GM12878 (cell line): ENCODE data around the gene SHISA6. TPM values are rescaled to one million over a fixed set of nuclear protein-coding genes. Genes with fewer than 3 reads are reported as not detected.

ENCODE experiments used
- ATAC-seq: fragments of 200-7000 bp; cut with Tn5 transposase; 3 replicates; pipeline ENCODE4 v1.9.1; 2020; ENCODE audit warnings: mild to moderate bottlenecking, moderate library complexity
- BruUV-seq: library from RNA; stranded (reverse); fragments of 400-500 nt; replicated peaks from 2 replicates; lab custom pipeline; 2021; lab: Mats Ljungman, UMichigan
- CTCF ChIA-PET: fragments of 300-600 bp; sonication (Branson Sonifier 250); formaldehyde crosslinking; extraction: SDS; loops from one replicate; lab custom pipeline; 2021; ENCODE audit warnings: inconsistent platforms; lab: Yijun Ruan, JAX
- POLR2A ChIA-PET: fragments of 350-600 bp; formaldehyde crosslinking; extraction: SDS; loops from one replicate; lab custom pipeline; 2021; ENCODE audit warnings: inconsistent platforms; lab: Charles Lee
- RAD21 ChIA-PET: fragments of 300-600 bp; sonication (Branson Sonifier 250); formaldehyde crosslinking; loops from one replicate; lab custom pipeline; 2023; ENCODE audit warnings: antibody characterized with exemption; ENCODE audit not compliant: unreplicated experiment; lab: Charles Lee
- SMC1A ChIA-PET: fragments of 300-600 bp; sonication (Branson Sonifier 250); formaldehyde crosslinking; loops from one replicate; lab custom pipeline; 2023; ENCODE audit not compliant: unreplicated experiment, uncharacterized antibody; lab: Charles Lee
- DNase-seq: peaks from one replicate; pipeline ENCODE4 v3.0.0-alpha.2; 2011; ENCODE audit warnings: low read depth, low spot score
- FAIRE-seq: peaks from 3 replicates; lab custom pipeline; 2011; peaks lifted over from hg19 to GRCh38; lab: Jason Lieb, UNC
- H2AFZ ChIP-seq: 2 replicates; pipeline ENCODE4 v1.6.0; 2011; ENCODE audit warnings: low read depth, low read length, control low read depth; ENCODE audit not compliant: control insufficient read depth
- H3K27ac ChIP-seq: 2 replicates; pipeline ENCODE4 v1.5.1; 2011; ENCODE audit warnings: control low read depth; ENCODE audit not compliant: control insufficient read depth, insufficient read depth
- H3K27me3 ChIP-seq, 2 experiments: replicated peaks in 1 of 2; 2 replicates each; pipeline versions ENCODE4 v1.6.0 to v1.6.1; 2011; ENCODE audit warnings: low read length in 1 of 2; ENCODE audit not compliant: control insufficient read depth in 2 of 2, insufficient read depth in 2 of 2
- H3K36me3 ChIP-seq, 2 experiments: 2 replicates each; pipeline ENCODE4 v1.5.1; 2011; ENCODE audit warnings: low read length in 1 of 2; ENCODE audit not compliant: control insufficient read depth in 2 of 2, insufficient read depth in 2 of 2
- H3K4me1 ChIP-seq: 2 replicates; pipeline ENCODE4 v1.6.1; 2011; ENCODE audit warnings: mild to moderate bottlenecking, low read length, moderate library complexity, mixed read lengths; ENCODE audit not compliant: control insufficient read depth, insufficient read depth
- H3K4me2 ChIP-seq: 2 replicates; pipeline ENCODE4 v1.6.0; 2011; ENCODE audit warnings: control low read depth; ENCODE audit not compliant: control insufficient read depth, insufficient read depth
- H3K4me3 ChIP-seq: fragments of 200-600 bp; sonication (generic); 2 replicates; pipeline ENCODE4 v1.5.1; 2016
- H3K79me2 ChIP-seq: 2 replicates; pipeline ENCODE4 v1.6.0; 2011; ENCODE audit warnings: low read length; ENCODE audit not compliant: control insufficient read depth, insufficient read depth
- H3K9ac ChIP-seq: 2 replicates; pipeline ENCODE4 v1.8.0; 2011; ENCODE audit warnings: low read length, control low read depth, mixed read lengths; ENCODE audit not compliant: control insufficient read depth, insufficient read depth
- H3K9me3 ChIP-seq: replicated peaks from 3 replicates; pipeline ENCODE4 v1.5.1; 2011; ENCODE audit warnings: mild to moderate bottlenecking, low read length; ENCODE audit not compliant: control insufficient read depth, insufficient read depth
- H4K20me1 ChIP-seq: 2 replicates; pipeline ENCODE4 v1.6.0; 2011; ENCODE audit not compliant: control insufficient read depth, insufficient read depth
- EGR1 ChIP-seq, 2 experiments: IDR thresholded peaks; 1 replicate in 1 of 2; 2 replicates in 1 of 2; pipeline ENCODE4 v1.6.1; 2011 to 2012; ENCODE audit warnings: low read depth in 2 of 2, low read length in 2 of 2, borderline replicate concordance in 1 of 2, mild to moderate bottlenecking in 1 of 2, moderate library complexity in 1 of 2
- ESRRA ChIP-seq: IDR thresholded peaks from 2 replicates; pipeline ENCODE4 v1.6.1; 2012; ENCODE audit warnings: mild to moderate bottlenecking, low read length, improper control_type of control experiment
- FOXM1 ChIP-seq: IDR thresholded peaks from 2 replicates; pipeline ENCODE4 v1.6.1; 2012; ENCODE audit warnings: low read depth, mild to moderate bottlenecking, inconsistent platforms, low read length, moderate library complexity
- JUNB ChIP-seq: IDR thresholded peaks from 2 replicates; pipeline ENCODE4 v1.6.1; 2016; ENCODE audit warnings: antibody characterized with exemption, mild to moderate bottlenecking
- MAX ChIP-seq: IDR thresholded peaks from 2 replicates; pipeline ENCODE4 v1.6.1; 2012; ENCODE audit warnings: low read depth, low read length, improper control_type of control experiment
- MLLT1 ChIP-seq: fragments of 450-650 bp; IDR thresholded peaks from 2 replicates; pipeline ENCODE4 v1.6.1; 2016; ENCODE audit warnings: mild to moderate bottlenecking
- MTA2 ChIP-seq: fragments of 450-650 bp; IDR thresholded peaks from 2 replicates; pipeline ENCODE4 v1.6.1; 2016; ENCODE audit warnings: low read depth, mild to moderate bottlenecking, moderate library complexity
- NR2C1 ChIP-seq: fragments of 450-650 bp; IDR thresholded peaks from 2 replicates; pipeline ENCODE4 v1.6.1; 2017; ENCODE audit warnings: antibody characterized with exemption, mild to moderate bottlenecking, moderate library complexity
- POLR2AphosphoS5 ChIP-seq: IDR thresholded peaks from 2 replicates; pipeline ENCODE4 v1.6.1; 2011; ENCODE audit warnings: mild to moderate bottlenecking, low read length, inconsistent platforms
- RCOR1 ChIP-seq: conservative IDR thresholded peaks from 2 replicates; pipeline ENCODE4 v1.6.1; 2012; ENCODE audit warnings: low read depth, low read length, improper control_type of control experiment
- SMC3 ChIP-seq: IDR thresholded peaks from 2 replicates; pipeline ENCODE4 v1.6.1; 2011; ENCODE audit warnings: low read length, improper control_type of control experiment, borderline replicate concordance
- SUPT20H ChIP-seq: IDR thresholded peaks from 2 replicates; pipeline ENCODE4 v1.6.1; 2011; ENCODE audit warnings: low read depth, mild to moderate bottlenecking, low read length, moderate library complexity, borderline replicate concordance; ENCODE audit not compliant: control insufficient read depth
- ZNF217 ChIP-seq: fragments of 450-650 bp; IDR thresholded peaks from 2 replicates; pipeline ENCODE4 v1.6.1; 2017; ENCODE audit warnings: antibody characterized with exemption, mild to moderate bottlenecking
- ZNF592 ChIP-seq: fragments of 450-650 bp; IDR thresholded peaks from 2 replicates; pipeline ENCODE4 v1.6.1; 2017; ENCODE audit warnings: mild to moderate bottlenecking, moderate library complexity
- WGBS: methylation state at CpG from one replicate; pipeline ENCODE4 v1.1.6; 2016; ENCODE audit warnings: low lambda C conversion rate; ENCODE audit not compliant: insufficient replicate concordance, insufficient coverage; ENCODE audit errors: missing lambda C conversion rate; 5-methylcytosine and 5-hydroxymethylcytosine counted together
- in situ Hi-C: fragments of 300-500 bp; cut with MboI; formaldehyde crosslinking; loops from 9 replicates; pipeline ENCODE4 v1.14.3; 2018; ENCODE audit warnings: mixed read lengths
- intact Hi-C: fragments of 100-400 bp; cut with micrococcal nuclease; formaldehyde crosslinking; loops from one replicate; pipeline ENCODE4 v1.14.2; 2022; ENCODE audit not compliant: unreplicated experiment
- polyA plus RNA-seq, 11 experiments: library from polyadenylated mRNA; depleted of rRNA in 4 of 11; unstranded in 6 of 11; stranded (reverse) in 5 of 11; fragments of >200 nt; fragmentation: Nextera tagmentation in 4 of 11; fragmentation: Illumina TruSeq in 1 of 11; extraction: Ambion mirVana in 4 of 11; extraction: Trizol in 1 of 11; gene quantifications; 1 replicate in 1 of 11; 2 replicates in 10 of 11; pipeline versions ENCODE4 v1.2.1 to v1.2.3, GENCODE V29; 2011 to 2016; ENCODE audit warnings: inconsistent platforms in 2 of 11, missing spikeins in 2 of 11, low read depth in 1 of 11
- total RNA-seq, 4 experiments: library from RNA; depleted of rRNA in 3 of 4; stranded (reverse); fragments of >200 nt in 3 of 4; fragmentation: Illumina TruSeq in 1 of 4; extraction: Trizol in 1 of 4; gene quantifications; 2 replicates each; pipeline versions ENCODE4 v1.2.1 to v1.2.3, GENCODE V29; 2013 to 2021
- TF ChIP-seq, protein P1 (sequence below): IDR thresholded peaks from 2 replicates; pipeline ENCODE4 v1.6.1; 2012; ENCODE audit warnings: low read depth, low read length, improper control_type of control experiment

The SHISA6 gene
- total and polyA plus RNA-seq, 10 of the 15 experiments (the other 5 are each of a cell fraction or from before 2014, with no cell fraction given) = not detected

GRCh38 chr17:11485336-11486100 is 244.5 kb downstream of the SHISA6 start (continued):
- TF ChIP-seq, protein P1, sequence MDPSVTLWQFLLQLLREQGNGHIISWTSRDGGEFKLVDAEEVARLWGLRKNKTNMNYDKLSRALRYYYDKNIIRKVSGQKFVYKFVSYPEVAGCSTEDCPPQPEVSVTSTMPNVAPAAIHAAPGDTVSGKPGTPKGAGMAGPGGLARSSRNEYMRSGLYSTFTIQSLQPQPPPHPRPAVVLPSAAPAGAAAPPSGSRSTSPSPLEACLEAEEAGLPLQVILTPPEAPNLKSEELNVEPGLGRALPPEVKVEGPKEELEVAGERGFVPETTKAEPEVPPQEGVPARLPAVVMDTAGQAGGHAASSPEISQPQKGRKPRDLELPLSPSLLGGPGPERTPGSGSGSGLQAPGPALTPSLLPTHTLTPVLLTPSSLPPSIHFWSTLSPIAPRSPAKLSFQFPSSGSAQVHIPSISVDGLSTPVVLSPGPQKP = no peak
- no peak for TF ChIP-seq NR2C1
- TF ChIP-seq ZNF217 = no peak
- TF ChIP-seq FOXM1 = no peak
- no peak for TF ChIP-seq POLR2AphosphoS5
- TF ChIP-seq, all 136 proteins: peak for 0

- POLR2A ChIA-PET = no interaction called here
- no TSS peak for BruUV-seq
- H3K27ac ChIP-seq = no peak overlapping the region
- no peaks in the 10 kb centered on the region for H3K36me3 ChIP-seq
- ATAC-seq (no peak), DNase-seq (no peak), FAIRE-seq (no peak)
- H2AFZ ChIP-seq = no peak overlapping the region
- no peak overlapping the region for H3K4me2 ChIP-seq
- RAD21 ChIA-PET = no interaction called here
- no peaks in the 10 kb centered on the region for H3K27me3 ChIP-seq
- no peaks in the 10 kb centered on the region for H3K4me1 ChIP-seq
- intact Hi-C loops = no loop called here
- SMC1A ChIA-PET = no interaction called here
- in situ Hi-C loops = no loop called here
- no peak overlapping the region for H3K4me3 ChIP-seq
- H4K20me1 ChIP-seq = no peaks in the 10 kb centered on the region
- no peaks in the 10 kb centered on the region for H3K9me3 ChIP-seq
- no peak overlapping the region for H3K9ac ChIP-seq
- 23% methylated on average over 12 of the region's 12 CpGs for WGBS
- no peaks in the 10 kb centered on the region for H3K79me2 ChIP-seq
- CTCF ChIA-PET = no interaction called here
- TF ChIP-seq SMC3 = no peak
- no peak for TF ChIP-seq SUPT20H
- no peak for TF ChIP-seq JUNB
- no peak for TF ChIP-seq ZNF592
- no peak for TF ChIP-seq MTA2
- TF ChIP-seq MLLT1 = no peak
- TF ChIP-seq EGR1 (IDR thresholded peaks at IDR 0.05; ENCODE audit: borderline replicate concordance in 1 of 2, low read depth in 2 of 2, low read length in 2 of 2) = no peak
- TF ChIP-seq MAX = no peak
- TF ChIP-seq RCOR1 = no peak
- TF ChIP-seq ESRRA = no peak
Observed at GRCh38 chr17:11486101-11486867, 245.3 kb downstream of the SHISA6 start.
